Progenitor cell of endocrine pancreas (in vitro differentiated cells): ENCODE data around the gene CAPN5. TPM values are rescaled to one million over a fixed set of nuclear protein-coding genes. Genes with fewer than 3 reads are reported as not detected.

Experiments
- DNase-seq: peaks from one replicate; pipeline ENCODE4 v3.0.0; 2021; ENCODE audit warnings: low spot score; ENCODE audit not compliant: unreplicated experiment
- H3K27ac Mint-ChIP-seq: 2 replicates; pipeline ENCODE4 v1.8.0; 2021; ENCODE audit warnings: mild to moderate bottlenecking, moderate library complexity, mixed read lengths
- H3K27me3 Mint-ChIP-seq: 2 replicates; pipeline ENCODE4 v1.8.0; 2021; ENCODE audit warnings: mixed read lengths
- H3K36me3 Mint-ChIP-seq: 2 replicates; pipeline ENCODE4 v1.8.0; 2022; ENCODE audit warnings: mixed read lengths; ENCODE audit not compliant: insufficient read depth
- H3K4me1 Mint-ChIP-seq: 2 replicates; pipeline ENCODE4 v1.8.0; 2021; ENCODE audit warnings: low read depth, mixed read lengths
- H3K4me3 Mint-ChIP-seq: 2 replicates; pipeline ENCODE4 v1.8.0; 2021; ENCODE audit warnings: low read depth, mild to moderate bottlenecking, moderate library complexity, mixed read lengths
- H3K9me3 Mint-ChIP-seq: 2 replicates; pipeline ENCODE4 v1.8.0; 2021; ENCODE audit warnings: low read depth, mixed read lengths
- CTCF ChIP-seq: fragments of 200-600 bp; sonication (generic); IDR thresholded peaks from one replicate; pipeline ENCODE4 v1.5.0; 2021; ENCODE audit warnings: antibody characterized with exemption, mild to moderate bottlenecking; ENCODE audit not compliant: unreplicated experiment
- total RNA-seq: library from RNA; stranded (reverse); gene quantifications from 2 replicates; pipeline ENCODE4 v1.2.1, GENCODE V29; 2021

CAPN5 gene
- total RNA-seq, 1 donor from 2014 or later, result 10.9 TPM

- Mint-ChIP-seq H3K27ac (no peak overlapping the region), H3K9me3 (peaks cover 3% of the 10 kb centered on the region), H3K4me1 (peaks cover 19% of the 10 kb centered on the region), H3K27me3 (peaks cover 51% of the 10 kb centered on the region), H3K36me3 (no peaks in the 10 kb centered on the region), H3K4me3 (no peak overlapping the region)
- TF ChIP-seq CTCF, result no peak
- DNase-seq, result no peak
Measured at GRCh38 chr11:77146261-77147035, 79.7 kb downstream of the CAPN5 start.

GRCh38 chr11:77147036-77147315 is 80.2 kb downstream of the CAPN5 start:
- no peak overlapping the region for H3K4me3 Mint-ChIP-seq
- H3K36me3 Mint-ChIP-seq, result no peaks in the 10 kb centered on the region
- no peak for DNase-seq
- H3K27ac Mint-ChIP-seq, result no peak overlapping the region
- peaks cover 51% of the 10 kb centered on the region for H3K27me3 Mint-ChIP-seq
- peaks cover 14% of the 10 kb centered on the region for H3K4me1 Mint-ChIP-seq
- H3K9me3 Mint-ChIP-seq, result no peaks in the 10 kb centered on the region
- TF ChIP-seq CTCF, result no peak

- H3K4me1 Mint-ChIP-seq, result peaks cover 13% of the 10 kb centered on the region
- peak overlapping the region; percentile 27 for H3K27ac Mint-ChIP-seq
- TF ChIP-seq CTCF, result no peak
- H3K9me3 Mint-ChIP-seq, result no peaks in the 10 kb centered on the region
- H3K27me3 Mint-ChIP-seq, result peaks cover 55% of the 10 kb centered on the region
- peak overlapping the region; percentile 52 for H3K4me3 Mint-ChIP-seq
- no peaks in the 10 kb centered on the region for H3K36me3 Mint-ChIP-seq
- DNase-seq, result no peak
Measured at GRCh38 chr11:77147668-77148321, 81.0 kb downstream of the CAPN5 start.

- H3K4me1 Mint-ChIP-seq, result peaks cover 15% of the 10 kb centered on the region
- DNase-seq, result no peak
- H3K27me3 Mint-ChIP-seq, result peaks cover 50% of the 10 kb centered on the region
- no peaks in the 10 kb centered on the region for H3K9me3 Mint-ChIP-seq
- no peak for TF ChIP-seq CTCF
- H3K36me3 Mint-ChIP-seq, result no peaks in the 10 kb centered on the region
- H3K4me3 Mint-ChIP-seq, result no peak overlapping the region
- H3K27ac Mint-ChIP-seq, result no peak overlapping the region
Measured at GRCh38 chr11:77148963-77149715, 82.4 kb downstream of the CAPN5 start.

- Mint-ChIP-seq H3K9me3 (no peaks in the 10 kb centered on the region), H3K4me1 (peaks cover 11% of the 10 kb centered on the region), H3K4me3 (no peak overlapping the region), H3K36me3 (no peaks in the 10 kb centered on the region), H3K27ac (no peak overlapping the region), H3K27me3 (peaks cover 50% of the 10 kb centered on the region)
- TF ChIP-seq CTCF, result no peak
- DNase-seq, result no peak
Measured at GRCh38 chr11:77149716-77150392, 83.1 kb downstream of the CAPN5 start.
